A549 (cell line): Measurements from ENCODE around the gene MARCKSL1. TPM values are rescaled to one million over a fixed set of nuclear protein-coding genes. Genes with fewer than 3 reads are reported as not detected.

Experiments
- ATAC-seq, 2 experiments: fragments of 200-7000 bp in 1 of 2; fragments of >200 bp in 1 of 2; cut with Nextera tagmentation in 1 of 2; cut with Tn5 transposase in 1 of 2; 3 replicates each; pipeline versions ENCODE4 v1.8.0 to v1.9.1; 2018 to 2020; ENCODE audit warnings: mild to moderate bottlenecking in 1 of 2, moderate library complexity in 1 of 2
- CTCF ChIA-PET: fragments of 300-600 bp; sonication (Branson Sonifier 250); formaldehyde crosslinking; extraction: SDS; loops from one replicate; lab custom pipeline; 2021; ENCODE audit warnings: antibody characterized with exemption, inconsistent platforms; lab: Yijun Ruan, JAX
- POLR2A ChIA-PET: fragments of 350-600 bp; formaldehyde crosslinking; extraction: SDS; loops from one replicate; lab custom pipeline; 2021; ENCODE audit warnings: antibody characterized with exemption, inconsistent platforms; lab: Yijun Ruan, JAX
- DNase-seq, 2 experiments: peaks; one replicate each; pipeline versions ENCODE4 v3.0.0 to v3.0.0-alpha.2; 2011 to 2016; ENCODE audit warnings: low read depth in 1 of 2, low spot score in 1 of 2
- FAIRE-seq: peaks from 2 replicates; lab custom pipeline; 2011; peaks lifted over from hg19 to GRCh38; lab: Jason Lieb, UNC
- H3K27ac ChIP-seq, 2 experiments: fragments of >200 bp; sonication (Bioruptor Twin); formaldehyde crosslinking; 3 replicates each; pipeline ENCODE4 v1.5.1; 2016 to 2017
- H3K4me1 ChIP-seq: fragments of >200 bp; sonication (Bioruptor Twin); formaldehyde crosslinking; 3 replicates; pipeline ENCODE4 v1.6.1; 2016
- H3K4me2 ChIP-seq: fragments of >200 bp; sonication (Bioruptor Twin); formaldehyde crosslinking; 3 replicates; pipeline ENCODE4 v1.6.1; 2016
- H3K4me3 ChIP-seq: fragments of >200 bp; sonication (Bioruptor Twin); formaldehyde crosslinking; 3 replicates; pipeline ENCODE4 v1.5.1; 2016
- H3K9me3 ChIP-seq: fragments of >200 bp; sonication (Bioruptor Twin); formaldehyde crosslinking; 3 replicates; pipeline ENCODE4 v1.6.1; 2016
- CEBPB ChIP-seq, 2 experiments: fragments of >200 bp in 1 of 2; sonication (Bioruptor Twin) in 1 of 2; formaldehyde crosslinking in 1 of 2; IDR thresholded peaks; 2 replicates each; pipeline ENCODE4 v1.6.1; 2012 to 2016
- CHD2 ChIP-seq: fragments of 150-350 bp; IDR thresholded peaks from 2 replicates; pipeline ENCODE4 v1.6.1; 2014; ENCODE audit warnings: low read length; ENCODE audit not compliant: partially characterized antibody
- CHD4 ChIP-seq: fragments of 200-600 bp; sonication (generic); IDR thresholded peaks from 2 replicates; pipeline ENCODE4 v1.6.1; 2016; ENCODE audit warnings: antibody characterized with exemption, mild to moderate bottlenecking, borderline replicate concordance
- EHF ChIP-seq: fragments of 250-450 bp; sonication (Bioruptor Pico); IDR thresholded peaks from 2 replicates; pipeline ENCODE4 v1.5.0; 2020; ENCODE audit warnings: mild to moderate bottlenecking
- EP300 ChIP-seq, 2 experiments: fragments of >200 bp; sonication (Bioruptor Twin); formaldehyde crosslinking; IDR thresholded peaks; 2 replicates in 1 of 2; 3 replicates in 1 of 2; pipeline ENCODE4 v1.6.1; 2016 to 2017
- FOSB ChIP-seq: fragments of 250-450 bp; sonication (Bioruptor Pico); IDR thresholded peaks from 2 replicates; pipeline ENCODE4 v1.5.0; 2020; ENCODE audit warnings: mild to moderate bottlenecking, moderate library complexity
- HDAC2 ChIP-seq: fragments of 200-600 bp; sonication (generic); IDR thresholded peaks from 2 replicates; pipeline ENCODE4 v1.6.1; 2016
- HEYL ChIP-seq: fragments of 250-450 bp; sonication (Bioruptor Pico); IDR thresholded peaks from 2 replicates; pipeline ENCODE4 v1.8.0; 2021; ENCODE audit warnings: mild to moderate bottlenecking, moderate library complexity
- HOXA7 ChIP-seq: fragments of 250-450 bp; sonication (Bioruptor Pico); IDR thresholded peaks from 2 replicates; pipeline ENCODE4 v1.5.0; 2020; ENCODE audit warnings: mild to moderate bottlenecking, moderate library complexity
- HOXB13 ChIP-seq: fragments of 250-450 bp; sonication (Bioruptor Pico); IDR thresholded peaks from 2 replicates; pipeline ENCODE4 v1.5.0; 2020; ENCODE audit warnings: low read depth, mild to moderate bottlenecking, moderate library complexity
- JUN ChIP-seq, 2 experiments: fragments of >200 bp; sonication (Bioruptor Twin); formaldehyde crosslinking; IDR thresholded peaks; 2 replicates in 1 of 2; 3 replicates in 1 of 2; pipeline ENCODE4 v1.6.1; 2016 to 2017
- KDM5A ChIP-seq: fragments of 200-600 bp; sonication (generic); IDR thresholded peaks from 2 replicates; pipeline ENCODE4 v1.6.1; 2016; ENCODE audit warnings: antibody characterized with exemption, mild to moderate bottlenecking
- MAFK ChIP-seq: fragments of 450-650 bp; IDR thresholded peaks from 2 replicates; pipeline ENCODE4 v1.6.1; 2014; ENCODE audit not compliant: partially characterized antibody
- PHF8 ChIP-seq: fragments of 200-600 bp; sonication (generic); IDR thresholded peaks from 2 replicates; pipeline ENCODE4 v1.6.1; 2016; ENCODE audit warnings: low read depth, mild to moderate bottlenecking, antibody characterized with exemption, moderate library complexity, borderline replicate concordance
- POLR2AphosphoS2 ChIP-seq: conservative IDR thresholded peaks from 2 replicates; pipeline ENCODE4 v1.6.1; 2012; ENCODE audit warnings: low read length, improper control_type of control experiment, inconsistent platforms
- RAD21 ChIP-seq, 2 experiments: fragments of >200 bp in 1 of 2; sonication (Bioruptor Twin) in 1 of 2; formaldehyde crosslinking in 1 of 2; IDR thresholded peaks in 1 of 2; conservative IDR thresholded peaks in 1 of 2; 2 replicates in 1 of 2; 3 replicates in 1 of 2; pipeline ENCODE4 v1.6.1; 2012 to 2018; ENCODE audit warnings: inconsistent platforms in 1 of 2
- RARB ChIP-seq: fragments of 250-450 bp; sonication (Bioruptor Pico); IDR thresholded peaks from 2 replicates; pipeline ENCODE4 v1.8.0; 2021; ENCODE audit warnings: mild to moderate bottlenecking, moderate library complexity
- RFX5 ChIP-seq: fragments of 450-650 bp; IDR thresholded peaks from 2 replicates; pipeline ENCODE4 v1.7.1; 2014; ENCODE audit warnings: antibody characterized with exemption, mild to moderate bottlenecking, moderate library complexity
- SREBF2 ChIP-seq: fragments of 450-650 bp; IDR thresholded peaks from 2 replicates; pipeline ENCODE4 v1.6.1; 2014; ENCODE audit warnings: mild to moderate bottlenecking, moderate library complexity
- TFCP2L1 ChIP-seq: fragments of 250-450 bp; sonication (Bioruptor Pico); IDR thresholded peaks from 2 replicates; pipeline ENCODE4 v1.5.0; 2021; ENCODE audit warnings: mild to moderate bottlenecking
- TP53 ChIP-seq: fragments of 250-450 bp; sonication (Bioruptor Pico); IDR thresholded peaks from 2 replicates; pipeline ENCODE4 v1.5.0; 2021; ENCODE audit warnings: mild to moderate bottlenecking, moderate library complexity
- ZC3H11A ChIP-seq: fragments of 450-650 bp; IDR thresholded peaks from 2 replicates; pipeline ENCODE4 v1.6.1; 2014; ENCODE audit warnings: antibody characterized with exemption, mild to moderate bottlenecking
- ZFP36 ChIP-seq: fragments of 450-650 bp; IDR thresholded peaks from 2 replicates; pipeline ENCODE4 v1.6.1; 2014; ENCODE audit warnings: borderline replicate concordance; ENCODE audit not compliant: partially characterized antibody
- ZSCAN20 ChIP-seq: fragments of 250-450 bp; sonication (Bioruptor Pico); IDR thresholded peaks from 2 replicates; pipeline ENCODE4 v1.8.0; 2022; ENCODE audit warnings: mild to moderate bottlenecking, moderate library complexity
- WGBS: methylation state at CpG from one replicate; pipeline ENCODE4 v1.1.6; 2017; ENCODE audit errors: missing lambda C conversion rate; 5-methylcytosine and 5-hydroxymethylcytosine counted together
- polyA plus RNA-seq, 4 experiments: library from polyadenylated mRNA; depleted of rRNA in 3 of 4; stranded (reverse); fragments of >200 nt; fragmentation: RNase III in 1 of 4; extraction: RNeasy Plus Mini Kit Qiagen cat#74134 plus additional on column Dnase treatment in 1 of 4; gene quantifications; 2 replicates in 3 of 4; 3 replicates in 1 of 4; pipeline ENCODE4 v1.2.3, GENCODE V29; 2011 to 2017
- TF ChIP-seq, protein P1 (sequence below): fragments of 250-450 bp; sonication (Bioruptor Pico); IDR thresholded peaks from 2 replicates; pipeline ENCODE4 v1.5.0; 2020; ENCODE audit warnings: low read depth, mild to moderate bottlenecking, moderate library complexity
- TF ChIP-seq, protein P2 (sequence below): IDR thresholded peaks from 2 replicates; pipeline ENCODE4 v1.6.1; 2012
- TF ChIP-seq, protein P3 (sequence below): fragments of 150-350 bp; IDR thresholded peaks from 2 replicates; pipeline ENCODE4 v1.6.1; 2014; ENCODE audit warnings: low read depth, mild to moderate bottlenecking, low read length

MARCKSL1 gene
- polyA plus RNA-seq, 2 of the 4 experiments (the other 2 are of a cell fraction): 62.6 to 73.2 TPM

DNA sequence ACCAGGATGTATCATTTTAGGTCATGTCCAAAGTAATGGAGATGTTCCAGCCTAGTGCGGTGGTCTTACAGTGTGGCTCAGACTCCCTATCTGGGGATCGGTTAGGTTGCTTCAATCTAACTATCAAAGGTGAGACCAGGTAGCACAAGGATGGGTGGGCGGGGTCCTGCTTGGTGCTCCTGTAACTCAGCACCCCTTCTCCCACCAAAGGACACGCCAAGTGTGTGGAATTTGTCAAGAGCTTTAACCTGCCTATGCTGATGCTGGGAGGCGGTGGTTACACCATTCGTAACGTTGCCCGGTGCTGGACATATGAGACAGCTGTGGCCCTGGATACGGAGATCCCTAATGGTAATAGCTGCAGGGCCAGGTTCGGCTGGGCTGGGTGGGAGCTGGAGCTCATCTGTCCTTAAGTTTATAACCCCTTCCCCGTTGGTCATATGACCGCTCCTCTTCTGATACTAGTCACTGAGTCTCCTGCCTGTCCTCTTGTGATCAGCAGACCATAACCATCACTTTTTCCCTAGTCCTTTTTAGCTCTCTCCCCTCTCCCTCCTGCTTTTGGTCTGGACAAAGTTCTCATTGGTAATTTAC is 5.4 kb downstream of the MARCKSL1 start:
- ATAC-seq (no peak), FAIRE-seq (no peak), DNase-seq (no peak)
- Histone ChIP-seq H3K9me3 (no peaks in the 10 kb centered on the region), H3K4me2 (no peak overlapping the region), H3K4me3 (no peak overlapping the region), H3K27ac (no peak overlapping the region), H3K4me1 (peaks cover 27% of the 10 kb centered on the region)
- ChIA-PET POLR2A (interaction anchor here (1.2 to 2.0 kb wide), 2 partner anchors 9 to 64 kb away, joined by 4 to 7 read pairs; partner anchors contain the start of gene BSDC1), CTCF (interaction anchor here (1.0 to 5.3 kb wide), 5 partner anchors 9 to 115 kb away, joined by 3 to 20 read pairs (median 5); no protein-coding TSS in a partner anchor)
- TF ChIP-seq, protein P1, sequence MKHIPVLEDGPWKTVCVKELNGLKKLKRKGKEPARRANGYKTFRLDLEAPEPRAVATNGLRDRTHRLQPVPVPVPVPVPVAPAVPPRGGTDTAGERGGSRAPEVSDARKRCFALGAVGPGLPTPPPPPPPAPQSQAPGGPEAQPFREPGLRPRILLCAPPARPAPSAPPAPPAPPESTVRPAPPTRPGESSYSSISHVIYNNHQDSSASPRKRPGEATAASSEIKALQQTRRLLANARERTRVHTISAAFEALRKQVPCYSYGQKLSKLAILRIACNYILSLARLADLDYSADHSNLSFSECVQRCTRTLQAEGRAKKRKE (CRISPR knock-in tag): no peak
- no peak for TF ChIP-seq RAD21 (conservative IDR thresholded peaks at IDR 0.05 in 1 of 2, IDR thresholded peaks at IDR 0.05 in 1 of 2)
- no peak for TF ChIP-seq EP300 (IDR thresholded peaks at IDR 0.05)
- TF ChIP-seq ZC3H11A: no peak
- TF ChIP-seq TP53: no peak
- TF ChIP-seq RARB: no peak
- TF ChIP-seq, protein P2, sequence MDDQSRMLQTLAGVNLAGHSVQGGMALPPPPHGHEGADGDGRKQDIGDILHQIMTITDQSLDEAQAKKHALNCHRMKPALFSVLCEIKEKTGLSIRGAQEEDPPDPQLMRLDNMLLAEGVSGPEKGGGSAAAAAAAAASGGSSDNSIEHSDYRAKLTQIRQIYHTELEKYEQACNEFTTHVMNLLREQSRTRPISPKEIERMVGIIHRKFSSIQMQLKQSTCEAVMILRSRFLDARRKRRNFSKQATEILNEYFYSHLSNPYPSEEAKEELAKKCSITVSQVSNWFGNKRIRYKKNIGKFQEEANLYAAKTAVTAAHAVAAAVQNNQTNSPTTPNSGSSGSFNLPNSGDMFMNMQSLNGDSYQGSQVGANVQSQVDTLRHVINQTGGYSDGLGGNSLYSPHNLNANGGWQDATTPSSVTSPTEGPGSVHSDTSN: no peak
- TF ChIP-seq KDM5A: no peak
- TF ChIP-seq CHD2: no peak
- TF ChIP-seq FOSB (CRISPR knock-in tag): no peak
- TF ChIP-seq SREBF2: no peak
- TF ChIP-seq RFX5: no peak
- WGBS: 96% methylated on average over 12 of the region's 12 CpGs

DNA sequence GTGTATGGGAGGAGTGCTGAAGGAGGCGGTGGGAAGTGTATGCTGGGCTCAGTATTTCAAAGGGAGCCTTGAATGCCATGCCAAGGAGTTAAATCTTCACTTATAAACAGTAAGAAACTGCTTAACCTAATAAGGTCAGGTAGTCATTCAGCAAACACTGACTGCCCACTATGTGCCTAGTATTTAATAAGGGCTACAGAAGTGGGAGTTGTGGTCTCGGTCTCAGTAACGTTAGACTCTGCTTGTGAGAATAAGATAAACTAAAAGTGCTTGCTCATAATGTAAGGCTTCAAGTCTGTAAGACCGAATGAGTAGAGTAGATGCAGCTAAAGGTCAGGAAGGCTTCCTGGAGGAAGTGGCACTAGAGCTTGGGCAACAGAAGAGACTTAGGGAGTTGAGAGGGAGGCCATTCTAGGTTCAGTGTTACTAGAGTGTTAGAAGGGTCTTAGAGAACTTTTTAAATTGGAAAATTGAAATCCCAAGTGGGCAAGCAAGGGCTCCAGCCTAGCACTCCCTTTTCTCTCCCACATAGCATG is 6.0 kb downstream of the MARCKSL1 start:
- H3K4me1 ChIP-seq: peaks cover 28% of the 10 kb centered on the region
- CTCF ChIA-PET: interaction anchor here (1.5 to 5.3 kb wide), 2 partner anchors 15 to 115 kb away, joined by 3 to 20 read pairs; no protein-coding TSS in a partner anchor
- POLR2A ChIA-PET: interaction anchor here (1.2 to 2.0 kb wide), 2 partner anchors 8 to 65 kb away, joined by 4 to 7 read pairs; partner anchors contain the start of gene BSDC1
- no peak overlapping the region for H3K4me3 ChIP-seq
- H3K9me3 ChIP-seq: no peaks in the 10 kb centered on the region
- no peak for FAIRE-seq
- H3K4me2 ChIP-seq: no peak overlapping the region
- DNase-seq: no peak
- 87% methylated on average over 4 of the region's 4 CpGs for WGBS
- no peak overlapping the region for H3K27ac ChIP-seq
- ATAC-seq: no peak
- no peak for TF ChIP-seq CEBPB (IDR thresholded peaks at IDR 0.05)
- peak; percentile 49 for TF ChIP-seq ZFP36
- TF ChIP-seq TFCP2L1 (CRISPR knock-in tag): no peak
- no peak for TF ChIP-seq SREBF2

DNA sequence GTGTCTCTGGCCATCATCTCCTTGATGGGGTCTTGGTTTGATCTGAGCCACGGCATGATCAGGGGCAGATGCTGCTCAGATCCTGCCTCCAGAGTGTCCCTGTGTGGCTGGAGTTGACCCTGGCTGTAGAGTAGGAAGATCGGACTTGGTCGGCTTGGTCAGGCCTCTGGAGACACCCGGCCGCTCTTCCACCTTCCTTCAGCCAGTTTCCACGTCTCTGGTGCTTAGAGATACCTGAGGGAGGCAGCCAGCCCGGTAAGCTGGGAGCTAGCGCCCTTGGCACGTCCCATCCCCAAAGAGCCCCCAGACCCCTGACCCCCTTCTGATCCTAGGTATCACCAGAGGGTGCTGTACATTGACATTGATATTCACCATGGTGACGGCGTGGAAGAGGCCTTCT is 8.8 kb downstream of the MARCKSL1 start:
- Histone ChIP-seq H3K4me1 (peaks cover 20% of the 10 kb centered on the region), H3K27ac (no peak overlapping the region), H3K9me3 (no peaks in the 10 kb centered on the region), H3K4me3 (no peak overlapping the region), H3K4me2 (no peak overlapping the region)
- FAIRE-seq (no peak), ATAC-seq (no peak), DNase-seq (no peak)
- CTCF ChIA-PET: interaction anchor here (0.9 kb wide), 1 partner anchor 112 kb away, joined by 4 read pairs; no protein-coding TSS in a partner anchor
- 100% methylated on average over 8 of the region's 11 CpGs for WGBS
- POLR2A ChIA-PET: no interaction called here
- no peak for TF ChIP-seq HOXA7
- TF ChIP-seq JUN (IDR thresholded peaks at IDR 0.05): no peak
- TF ChIP-seq HEYL (CRISPR knock-in tag): no peak
- TF ChIP-seq MAFK: no peak
- no peak for TF ChIP-seq POLR2AphosphoS2
- no peak for TF ChIP-seq TFCP2L1 (CRISPR knock-in tag)
- TF ChIP-seq ZSCAN20 (CRISPR knock-in tag): no peak
- TF ChIP-seq CHD2: no peak
- no peak for TF ChIP-seq HOXB13 (CRISPR knock-in tag)
- no peak for TF ChIP-seq CHD4
- no peak for TF ChIP-seq HDAC2
- no peak for TF ChIP-seq EHF (CRISPR knock-in tag)
- no peak for TF ChIP-seq RARB
- no peak for TF ChIP-seq PHF8
- TF ChIP-seq, protein P3, sequence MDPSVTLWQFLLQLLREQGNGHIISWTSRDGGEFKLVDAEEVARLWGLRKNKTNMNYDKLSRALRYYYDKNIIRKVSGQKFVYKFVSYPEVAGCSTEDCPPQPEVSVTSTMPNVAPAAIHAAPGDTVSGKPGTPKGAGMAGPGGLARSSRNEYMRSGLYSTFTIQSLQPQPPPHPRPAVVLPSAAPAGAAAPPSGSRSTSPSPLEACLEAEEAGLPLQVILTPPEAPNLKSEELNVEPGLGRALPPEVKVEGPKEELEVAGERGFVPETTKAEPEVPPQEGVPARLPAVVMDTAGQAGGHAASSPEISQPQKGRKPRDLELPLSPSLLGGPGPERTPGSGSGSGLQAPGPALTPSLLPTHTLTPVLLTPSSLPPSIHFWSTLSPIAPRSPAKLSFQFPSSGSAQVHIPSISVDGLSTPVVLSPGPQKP: no peak
- no peak for TF ChIP-seq RFX5
- TF ChIP-seq, all 56 proteins: peak for 0
